Measurements from ENCODE around the gene NCBP2. TPM values are rescaled to one million over a fixed set of nuclear protein-coding genes. Genes with fewer than 3 reads are reported as not detected.

Gene NCBP2
- total RNA-seq (10 to 100 TPM; 15.4 to 45.4 (median 32.1) TPM), polyA plus RNA-seq (10 to 100 TPM; 37.4 to 52.5 (median 49.2) TPM)
- long read RNA-seq, donor 1, full-length matches to known transcripts = 9 of 25 reads
- long read RNA-seq, donor 1, partial matches to known transcripts = 16 of 25 reads
- long read RNA-seq, donor 1, other reads (novel, unspliced or antisense) = 0 of 25 reads
- long read RNA-seq, donor 2, full-length matches to known transcripts = 19 of 19 reads
- long read RNA-seq, donor 2, partial matches to known transcripts = 0 of 19 reads
- long read RNA-seq, donor 2, other reads (novel, unspliced or antisense) = 0 of 19 reads
- long read RNA-seq, donor 3, transcript NCBP2-201 (4 exons, 2,169 nt) = major isoform, 9 of 11 reads
- long read RNA-seq, donor 3, partial matches to known transcripts = 0 of 11 reads
- long read RNA-seq, donor 3, other reads (novel, unspliced or antisense) = 0 of 11 reads
- long read RNA-seq, donor 4, partial matches to known transcripts = 0 of 3 reads
- long read RNA-seq, donor 4, other reads (novel, unspliced or antisense) = 0 of 3 reads
- long read RNA-seq, donor 5, transcript NCBP2-201 (4 exons, 2,169 nt) = major isoform, 9 of 23 reads
- long read RNA-seq, donor 5, partial matches to known transcripts = 7 of 23 reads
- long read RNA-seq, donor 5, other reads (novel, unspliced or antisense) = 0 of 23 reads
- long read RNA-seq, donor 6 = 0 reads
- long read RNA-seq, donor 7, full-length matches to known transcripts = 26 of 26 reads
- long read RNA-seq, donor 7, partial matches to known transcripts = 0 of 26 reads
- long read RNA-seq, donor 7, other reads (novel, unspliced or antisense) = 0 of 26 reads
- long read RNA-seq, donor 8, full-length matches to known transcripts = 22 of 22 reads
- long read RNA-seq, donor 8, partial matches to known transcripts = 0 of 22 reads
- long read RNA-seq, donor 8, other reads (novel, unspliced or antisense) = 0 of 22 reads
- long read RNA-seq, donor 9, transcript NCBP2-201 (4 exons, 2,169 nt) = major isoform, 17 of 20 reads
- long read RNA-seq, donor 9, partial matches to known transcripts = 0 of 20 reads
- long read RNA-seq, donor 9, other reads (novel, unspliced or antisense) = 0 of 20 reads
- long read RNA-seq, donor 10, full-length matches to known transcripts = 10 of 10 reads
- long read RNA-seq, donor 10, partial matches to known transcripts = 0 of 10 reads
- long read RNA-seq, donor 10, other reads (novel, unspliced or antisense) = 0 of 10 reads

- peaks cover 17 to 48% (median 34%) of the 10 kb centered on the region in 4 donors for H3K4me1 ChIP-seq
- H3K27me3 ChIP-seq = no peaks in the 10 kb centered on the region
- no peaks in the 10 kb centered on the region for H3K9me3 ChIP-seq
- 0% methylated on average over 6 to 77 of the region's 77 CpGs for WGBS, 5 donors
- DNase-seq = peak; percentile 99
- intact Hi-C loops (cut with DNase I; ENCODE audit: low total_unique reads) = no loop called here
- TF ChIP-seq POLR2AphosphoS5 (IDR thresholded peaks at IDR 0.05) (peak; percentile 88 to 99 (median 93)), POLR2A (IDR thresholded peaks at IDR 0.05) (peak in 1 of 4 donors; percentile 76), EP300 (IDR thresholded peaks at IDR 0.05) (peak; percentile 29)
- TF ChIP-seq, protein P1, sequence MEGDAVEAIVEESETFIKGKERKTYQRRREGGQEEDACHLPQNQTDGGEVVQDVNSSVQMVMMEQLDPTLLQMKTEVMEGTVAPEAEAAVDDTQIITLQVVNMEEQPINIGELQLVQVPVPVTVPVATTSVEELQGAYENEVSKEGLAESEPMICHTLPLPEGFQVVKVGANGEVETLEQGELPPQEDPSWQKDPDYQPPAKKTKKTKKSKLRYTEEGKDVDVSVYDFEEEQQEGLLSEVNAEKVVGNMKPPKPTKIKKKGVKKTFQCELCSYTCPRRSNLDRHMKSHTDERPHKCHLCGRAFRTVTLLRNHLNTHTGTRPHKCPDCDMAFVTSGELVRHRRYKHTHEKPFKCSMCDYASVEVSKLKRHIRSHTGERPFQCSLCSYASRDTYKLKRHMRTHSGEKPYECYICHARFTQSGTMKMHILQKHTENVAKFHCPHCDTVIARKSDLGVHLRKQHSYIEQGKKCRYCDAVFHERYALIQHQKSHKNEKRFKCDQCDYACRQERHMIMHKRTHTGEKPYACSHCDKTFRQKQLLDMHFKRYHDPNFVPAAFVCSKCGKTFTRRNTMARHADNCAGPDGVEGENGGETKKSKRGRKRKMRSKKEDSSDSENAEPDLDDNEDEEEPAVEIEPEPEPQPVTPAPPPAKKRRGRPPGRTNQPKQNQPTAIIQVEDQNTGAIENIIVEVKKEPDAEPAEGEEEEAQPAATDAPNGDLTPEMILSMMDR (IDR thresholded peaks at IDR 0.05) = peak in 5 of 7 experiments; percentile 47 to 66 (median 59)
- peak within 1 kb of the TSS; percentile 87 to 100 (median 98) for H3K4me3 ChIP-seq
- peak within 1 kb of the TSS; percentile 93 to 97 (median 96) for H3K27ac ChIP-seq
- peaks cover 17 to 38% (median 35%) of the 10 kb centered on the region in 4 donors for H3K36me3 ChIP-seq
Observed at GRCh38 chr3:196942226-196942914, at the start of gene NCBP2. NCBP2 (minus strand) TSS chr3:196942528; CDS start chr3:196942503, 25 bp downstream.

DNA sequence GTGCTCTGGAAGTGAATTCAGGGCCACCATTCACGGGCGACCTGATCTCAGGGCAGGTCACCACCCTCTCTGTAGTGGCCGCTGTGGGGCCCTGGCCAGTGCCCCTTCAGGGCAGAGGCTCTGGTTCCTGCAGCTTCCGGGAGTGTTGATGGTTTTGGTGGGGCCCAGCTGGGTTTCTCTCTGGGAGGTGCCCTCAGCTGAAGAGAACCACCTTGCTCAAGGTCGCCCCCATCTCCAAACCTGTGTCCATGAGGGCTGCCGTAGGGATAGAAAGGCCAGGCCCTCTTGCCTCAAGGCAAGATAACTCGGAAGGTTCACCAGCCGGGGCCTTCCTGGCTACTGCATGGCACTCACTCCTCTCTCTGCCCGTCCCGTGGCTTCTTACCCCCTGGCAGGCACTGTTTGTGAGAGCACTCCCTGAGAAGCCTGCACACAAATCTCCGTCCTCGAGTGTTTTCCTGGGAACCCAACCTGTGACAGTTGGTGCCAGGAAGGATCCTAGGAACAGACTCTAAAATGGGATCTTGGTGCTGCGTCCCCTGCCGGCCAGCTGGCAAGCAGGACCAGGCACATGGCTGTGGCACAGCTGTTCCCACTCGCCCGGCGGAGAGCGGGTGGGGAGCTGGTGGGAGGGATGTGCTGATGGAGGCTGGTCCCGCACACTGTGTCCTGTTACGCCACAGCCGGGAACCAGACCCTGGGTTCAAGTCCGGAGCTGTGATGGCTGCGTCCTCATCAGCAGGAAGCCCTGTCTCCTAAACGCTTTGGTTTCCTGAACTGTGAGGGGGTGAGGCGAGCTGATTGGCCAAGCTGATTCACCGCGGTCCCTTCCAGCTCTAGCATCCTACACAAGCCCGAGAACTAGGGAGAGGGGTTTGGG, 49.5 kb upstream of the NCBP2 start:
- Histone ChIP-seq H3K27ac (no peak overlapping the region), H3K4me3 (no peak overlapping the region), H3K4me1 (no peaks in the 10 kb centered on the region), H3K27me3 (peaks cover 0 to 17% (median 0%) of the 10 kb centered on the region in 3 donors), H3K36me3 (no peaks in the 10 kb centered on the region), H3K9me3 (no peaks in the 10 kb centered on the region)
- no peak for TF ChIP-seq POLR2A (IDR thresholded peaks at IDR 0.05)
- TF ChIP-seq EP300 (IDR thresholded peaks at IDR 0.05) = no peak
- TF ChIP-seq, protein P1 (IDR thresholded peaks at IDR 0.05) = no peak
- TF ChIP-seq POLR2AphosphoS5 (IDR thresholded peaks at IDR 0.05) = no peak
- WGBS, 5 donors = 81 to 90% (median 86%) methylated on average over 15 to 28 of the region's 28 CpGs
- DNase-seq = no peak
- intact Hi-C loops (cut with DNase I; ENCODE audit: low total_unique reads) = no loop called here

- no peaks in the 10 kb centered on the region for H3K4me1 ChIP-seq
- TF ChIP-seq EP300 (IDR thresholded peaks at IDR 0.05) (no peak), POLR2A (IDR thresholded peaks at IDR 0.05) (no peak), POLR2AphosphoS5 (IDR thresholded peaks at IDR 0.05) (no peak)
- TF ChIP-seq, protein P1 (IDR thresholded peaks at IDR 0.05) = no peak
- no peaks in the 10 kb centered on the region for H3K36me3 ChIP-seq
- H3K4me3 ChIP-seq = no peak overlapping the region
- intact Hi-C loops (cut with DNase I; ENCODE audit: low total_unique reads) = no loop called here
- H3K9me3 ChIP-seq = no peaks in the 10 kb centered on the region
- DNase-seq = no peak
- H3K27me3 ChIP-seq = peaks cover 0 to 19% (median 0%) of the 10 kb centered on the region in 3 donors
- 87 to 94% (median 92%) methylated on average over 7 to 10 of the region's 10 CpGs for WGBS, 5 donors
- no peak overlapping the region for H3K27ac ChIP-seq
Observed at GRCh38 chr3:196990601-196991007, 48.3 kb upstream of the NCBP2 start.
